Muscle layer of duodenum (tissue), 2 donors: Measurements from ENCODE around the gene ATP1B3.
"Not testable (repeated sequence)": the region's sequence is repeated elsewhere in the genome, so short reads cannot be mapped to it uniquely, and the experiment has no call there.

Experiments used
- H3K27ac ChIP-seq: one replicate; pipeline ENCODE4 v1.7.0; 2013; ENCODE audit warnings: mild to moderate bottlenecking, low read length
- H3K27me3 ChIP-seq: one replicate; pipeline ENCODE4 v1.7.0; 2013; ENCODE audit warnings: low read depth, mild to moderate bottlenecking, control low read depth, low read length
- H3K36me3 ChIP-seq, 2 donors: one replicate each; pipeline ENCODE4 v1.7.0; 2013; ENCODE audit warnings: low read length in 2 of 2, control low read depth in 1 of 2, mild to moderate bottlenecking in 1 of 2; ENCODE audit not compliant: insufficient read depth in 2 of 2, control insufficient read depth in 1 of 2
- H3K4me1 ChIP-seq, 2 donors: one replicate each; pipeline ENCODE4 v1.7.0; 2013; ENCODE audit warnings: low read length in 2 of 2, mild to moderate bottlenecking in 2 of 2, control low read depth in 1 of 2, moderate library complexity in 1 of 2; ENCODE audit not compliant: insufficient read depth in 2 of 2, control insufficient read depth in 1 of 2
- H3K4me3 ChIP-seq, 2 donors: one replicate each; pipeline ENCODE4 v1.7.0; 2013; ENCODE audit warnings: low read length in 2 of 2, low read depth in 1 of 2, mild to moderate bottlenecking in 1 of 2
- H3K9me3 ChIP-seq, 2 donors: one replicate each; pipeline ENCODE4 v1.7.0; 2013; ENCODE audit warnings: low read length in 2 of 2, control low read depth in 1 of 2, mild to moderate bottlenecking in 1 of 2; ENCODE audit not compliant: control insufficient read depth in 1 of 2
- donor health status: healthy.

Gene ATP1B3

DNA sequence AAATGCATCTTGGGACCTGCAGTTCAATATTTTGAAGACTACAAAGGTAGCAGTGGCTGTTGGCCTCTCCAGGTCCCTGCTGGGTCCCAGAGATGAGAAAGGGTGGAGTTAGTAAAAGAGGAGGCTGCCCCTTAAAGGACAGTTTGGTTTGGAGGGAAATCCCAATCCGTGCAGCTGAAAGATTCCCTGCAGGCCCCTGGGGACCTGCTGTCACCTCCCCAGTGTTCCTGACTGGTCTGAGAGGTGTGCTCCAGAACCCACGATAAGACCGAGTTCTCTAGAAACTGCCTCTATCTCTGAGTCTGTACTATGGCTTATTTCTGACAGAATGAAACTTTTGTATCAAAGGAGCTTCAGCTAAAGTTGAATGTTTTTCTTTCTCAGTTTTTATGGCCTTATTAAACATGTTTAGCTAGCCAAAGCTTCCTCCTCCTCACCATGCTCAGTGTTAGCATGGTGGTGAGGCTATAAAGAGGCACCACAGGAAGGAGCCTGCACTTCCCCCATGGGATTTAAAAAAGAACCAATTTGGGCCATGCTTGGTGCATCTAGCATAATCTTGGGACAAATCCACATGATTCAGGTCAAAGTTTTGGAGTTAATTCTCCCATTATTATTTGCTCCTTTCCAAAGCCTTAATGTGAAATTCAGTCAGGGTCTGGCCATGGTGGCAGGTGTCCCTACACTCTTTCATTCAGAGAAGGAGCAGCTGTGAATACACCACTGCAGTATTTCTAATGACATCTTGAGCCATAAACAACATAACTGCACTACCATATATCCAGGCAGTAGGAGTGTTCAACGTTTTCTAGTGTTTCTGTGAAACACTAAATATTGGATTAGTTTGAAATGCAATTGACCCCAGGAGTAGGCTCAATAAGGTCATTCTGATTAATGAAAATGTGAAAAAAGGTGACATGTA, 74.4 kb downstream of the ATP1B3 start:
- H3K36me3 ChIP-seq, result peaks cover 13 to 16% of the 10 kb centered on the region in 2 donors
- no peaks in the 10 kb centered on the region for H3K9me3 ChIP-seq
- no peak overlapping the region for H3K27ac ChIP-seq
- H3K4me1 ChIP-seq, result peaks cover 0 to 7% of the 10 kb centered on the region in 2 donors
- no peaks in the 10 kb centered on the region for H3K27me3 ChIP-seq
- no peak overlapping the region for H3K4me3 ChIP-seq

- Histone ChIP-seq H3K27me3 (no peaks in the 10 kb centered on the region), H3K9me3 (no peaks in the 10 kb centered on the region), H3K27ac (no peak overlapping the region), H3K4me3 (no peak overlapping the region), H3K36me3 (peaks cover 15 to 16% of the 10 kb centered on the region in 2 donors), H3K4me1 (peaks cover 0 to 7% of the 10 kb centered on the region in 2 donors)
Measured at GRCh38 chr3:141952611-141953010, 76.2 kb downstream of the ATP1B3 start.

DNA sequence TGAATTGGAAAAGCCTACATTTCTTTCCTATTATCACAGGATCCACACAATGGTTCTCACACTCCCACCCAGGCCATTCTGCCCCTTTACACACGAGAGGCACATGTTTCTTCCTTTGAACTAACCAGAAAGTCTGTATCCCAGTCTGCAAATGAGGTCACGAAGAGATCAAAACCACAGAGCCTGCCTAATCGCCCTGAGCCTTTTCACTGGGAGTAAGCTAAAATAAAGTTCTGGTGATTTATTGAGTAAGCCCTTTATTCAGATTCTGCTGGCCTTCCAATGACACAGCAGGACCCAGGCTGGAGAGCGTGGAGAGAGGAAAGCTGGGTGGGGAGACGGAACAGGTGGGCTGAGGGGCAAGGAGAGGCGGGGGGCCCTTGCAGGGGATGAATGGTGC, 78.7 kb downstream of the ATP1B3 start:
- H3K27me3 ChIP-seq, result no peaks in the 10 kb centered on the region
- H3K27ac ChIP-seq, result no peak overlapping the region
- H3K9me3 ChIP-seq, result no peaks in the 10 kb centered on the region
- H3K36me3 ChIP-seq, result peaks cover 19 to 20% of the 10 kb centered on the region in 2 donors
- H3K4me3 ChIP-seq, result no peak overlapping the region
- peaks cover 0 to 7% of the 10 kb centered on the region in 2 donors for H3K4me1 ChIP-seq

DNA sequence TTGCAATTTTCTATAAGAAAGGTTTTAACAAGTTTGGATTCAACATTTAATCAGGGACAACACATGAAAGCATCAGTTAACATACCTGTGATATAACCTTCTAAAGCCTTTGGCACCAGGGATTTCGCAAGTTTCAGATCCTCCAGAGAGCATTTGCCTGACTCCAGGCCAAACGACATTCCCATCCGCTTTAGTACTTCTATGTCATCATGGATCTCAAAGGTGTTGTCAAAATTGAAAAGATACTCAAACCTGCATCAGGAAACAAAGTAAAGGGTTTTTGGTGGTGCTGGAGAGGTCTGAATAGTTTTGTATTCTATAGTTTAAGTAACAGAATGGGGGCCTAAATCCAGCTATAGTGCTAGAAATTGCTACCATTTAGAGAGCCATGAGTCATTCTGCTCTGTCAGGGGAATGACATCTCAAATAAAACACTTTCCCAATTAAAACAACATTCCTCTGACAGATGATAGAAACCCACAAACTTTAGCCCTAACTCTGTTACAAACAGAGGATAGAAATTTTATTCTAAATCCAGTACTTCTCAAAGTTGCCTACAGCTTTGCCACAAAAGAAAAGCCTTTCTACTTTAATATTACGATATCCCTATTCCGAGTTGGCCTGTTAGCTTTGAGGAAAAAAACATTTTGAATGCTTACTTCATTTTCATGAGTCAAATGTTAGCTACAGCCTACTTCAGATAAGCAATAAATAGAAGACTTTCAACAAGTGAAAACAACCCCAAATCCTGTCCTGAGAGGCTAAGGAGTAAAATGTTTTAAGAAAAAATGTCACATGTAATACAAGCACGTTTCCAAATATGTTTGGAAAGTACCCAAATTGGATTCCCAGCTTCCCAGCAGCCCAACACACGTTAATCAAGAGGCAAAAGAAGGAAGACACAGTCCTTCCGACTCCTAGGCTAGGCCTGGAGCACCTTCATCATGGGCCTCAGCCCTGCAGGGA, 83.4 kb downstream of the ATP1B3 start:
- H3K4me3 ChIP-seq, result no peak overlapping the region
- H3K9me3 ChIP-seq, result no peaks in the 10 kb centered on the region
- peak overlapping the region; percentile 67 for H3K27ac ChIP-seq
- H3K4me1 ChIP-seq, result no peaks in the 10 kb centered on the region
- H3K27me3 ChIP-seq, result no peaks in the 10 kb centered on the region
- H3K36me3 ChIP-seq, result peaks cover 9 to 23% of the 10 kb centered on the region in 2 donors

DNA sequence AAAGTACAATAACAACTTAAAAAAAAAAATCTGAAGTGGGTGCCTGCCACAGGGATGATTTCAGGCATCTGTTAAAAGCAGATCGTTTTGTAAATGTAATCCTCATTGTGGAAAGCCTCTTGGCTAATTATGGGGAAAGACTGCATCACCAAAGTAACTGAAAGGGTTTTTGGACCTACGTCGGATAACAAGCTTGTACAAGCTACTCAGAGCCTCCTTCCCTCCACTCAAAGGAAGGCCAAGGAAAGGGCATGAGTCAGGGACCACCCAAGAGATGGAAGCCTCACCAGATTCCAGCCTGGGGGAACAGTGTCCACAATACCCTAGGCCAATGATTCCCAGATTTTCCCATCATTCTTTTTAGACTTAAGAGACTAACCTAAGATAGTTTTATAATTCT, 84.3 kb downstream of the ATP1B3 start:
- Histone ChIP-seq H3K36me3 (peaks cover 9 to 23% of the 10 kb centered on the region in 2 donors), H3K27me3 (no peaks in the 10 kb centered on the region), H3K27ac (peak overlapping the region; percentile 67)

DNA sequence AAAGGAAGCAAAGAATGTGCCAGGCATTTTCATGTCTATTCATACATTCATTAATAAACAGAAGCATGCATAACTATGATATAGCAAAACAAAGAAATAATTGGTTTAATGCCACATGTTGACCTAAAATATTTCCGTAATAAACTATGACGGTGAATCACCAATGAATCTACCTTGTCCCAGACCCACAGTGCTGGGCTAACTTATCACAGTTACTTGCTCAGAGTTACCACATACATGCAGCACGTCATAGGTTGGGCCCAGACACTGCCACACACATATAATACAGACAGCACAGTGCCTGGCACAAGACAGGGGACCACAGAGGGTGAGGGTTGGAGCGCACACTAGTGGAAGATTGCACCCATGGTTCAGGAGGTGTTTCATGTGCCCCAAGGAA, 86.9 kb downstream of the ATP1B3 start:
- no peak overlapping the region for H3K4me3 ChIP-seq
- no peaks in the 10 kb centered on the region for H3K4me1 ChIP-seq
- H3K36me3 ChIP-seq, result peaks cover 9 to 16% of the 10 kb centered on the region in 2 donors
- H3K9me3 ChIP-seq, result no peaks in the 10 kb centered on the region
- no peaks in the 10 kb centered on the region for H3K27me3 ChIP-seq
- H3K27ac ChIP-seq, result no peak overlapping the region

More for the DNA sequence above, 84.3 kb downstream of the ATP1B3 start:
- Histone ChIP-seq H3K4me3 (no peak overlapping the region), H3K9me3 (no peaks in the 10 kb centered on the region), H3K4me1 (no peaks in the 10 kb centered on the region)

DNA sequence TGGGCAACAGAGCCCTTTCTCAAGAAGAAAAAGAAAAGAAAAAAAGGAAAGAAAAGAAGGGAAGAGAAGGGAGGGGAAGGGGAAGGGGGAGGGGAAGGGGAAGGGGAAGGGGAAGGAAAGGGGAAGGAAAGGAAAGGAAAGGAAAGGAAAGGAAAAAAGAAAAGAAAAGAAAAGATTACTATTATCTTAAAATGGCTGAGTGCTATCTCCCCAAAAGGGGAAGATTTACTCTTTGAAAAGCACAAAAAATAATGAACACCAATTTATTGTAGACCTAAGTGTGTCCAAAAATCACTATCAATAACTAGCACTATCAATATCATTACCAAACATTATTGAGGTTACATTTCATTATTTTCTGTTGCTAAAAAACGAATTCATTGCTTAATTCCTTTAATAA, 89.0 kb downstream of the ATP1B3 start:
- H3K9me3 ChIP-seq, result no peaks in the 10 kb centered on the region
- no peaks in the 10 kb centered on the region for H3K27me3 ChIP-seq
- H3K4me3 ChIP-seq, result no peak overlapping the region
- no peak overlapping the region for H3K27ac ChIP-seq
- peaks cover 5 to 11% of the 10 kb centered on the region in 2 donors for H3K36me3 ChIP-seq
- no peaks in the 10 kb centered on the region for H3K4me1 ChIP-seq

GRCh38 chr3:141969711-141970110, 93.3 kb downstream of the ATP1B3 start:
- Histone ChIP-seq H3K27me3 (no peaks in the 10 kb centered on the region), H3K4me1 (no peaks in the 10 kb centered on the region), H3K36me3 (no peaks in the 10 kb centered on the region), H3K27ac (no peak overlapping the region), H3K4me3 (no peak overlapping the region), H3K9me3 (no peaks in the 10 kb centered on the region)

GRCh38 chr3:141971571-141971970, 95.1 kb downstream of the ATP1B3 start:
- H3K4me3 ChIP-seq, result no peak overlapping the region
- H3K27me3 ChIP-seq, result no peaks in the 10 kb centered on the region
- H3K9me3 ChIP-seq, result no peaks in the 10 kb centered on the region
- H3K27ac ChIP-seq, result no peak overlapping the region
- peaks cover 0 to 5% of the 10 kb centered on the region in 2 donors for H3K36me3 ChIP-seq
- H3K4me1 ChIP-seq, result no peaks in the 10 kb centered on the region

DNA sequence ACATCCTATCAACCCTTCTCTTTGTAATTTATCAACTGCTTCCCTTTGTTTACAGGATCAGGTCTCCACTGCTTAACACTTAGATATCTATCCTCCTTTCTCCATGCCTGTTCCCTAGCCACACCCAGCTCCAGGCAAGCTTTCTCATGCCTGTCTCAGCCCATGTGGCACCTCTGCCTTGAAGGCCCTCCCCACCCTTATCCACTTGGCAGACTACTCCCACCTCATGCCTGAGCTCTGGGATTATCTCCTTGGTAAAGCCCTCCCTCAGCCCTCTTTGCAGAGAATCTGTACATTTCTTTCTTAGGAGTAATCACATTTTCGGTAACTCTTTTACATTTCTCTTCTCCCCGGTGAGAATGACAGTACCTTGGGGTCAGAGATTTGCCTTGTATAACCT, 96.0 kb downstream of the ATP1B3 start:
- Histone ChIP-seq H3K4me3 (no peak overlapping the region), H3K9me3 (no peaks in the 10 kb centered on the region), H3K27me3 (no peaks in the 10 kb centered on the region), H3K27ac (no peak overlapping the region), H3K4me1 (no peaks in the 10 kb centered on the region), H3K36me3 (peaks cover 0 to 6% of the 10 kb centered on the region in 2 donors)

- not testable (repeated sequence) for H3K4me3 ChIP-seq, H3K27ac ChIP-seq, H3K27me3 ChIP-seq, H3K36me3 ChIP-seq, H3K4me1 ChIP-seq, H3K9me3 ChIP-seq
Measured at GRCh38 chr3:141974777-141975176, 98.3 kb downstream of the ATP1B3 start.
